GM21367 (cell line): Measurements from ENCODE around the gene GPR108.

Experiments used
- ATAC-seq: cut with Tn5 transposase; IDR thresholded peaks from one replicate; pipeline ENCODE4 v1.9.1; 2021; ENCODE audit not compliant: unreplicated experiment

The GPR108 gene

DNA sequence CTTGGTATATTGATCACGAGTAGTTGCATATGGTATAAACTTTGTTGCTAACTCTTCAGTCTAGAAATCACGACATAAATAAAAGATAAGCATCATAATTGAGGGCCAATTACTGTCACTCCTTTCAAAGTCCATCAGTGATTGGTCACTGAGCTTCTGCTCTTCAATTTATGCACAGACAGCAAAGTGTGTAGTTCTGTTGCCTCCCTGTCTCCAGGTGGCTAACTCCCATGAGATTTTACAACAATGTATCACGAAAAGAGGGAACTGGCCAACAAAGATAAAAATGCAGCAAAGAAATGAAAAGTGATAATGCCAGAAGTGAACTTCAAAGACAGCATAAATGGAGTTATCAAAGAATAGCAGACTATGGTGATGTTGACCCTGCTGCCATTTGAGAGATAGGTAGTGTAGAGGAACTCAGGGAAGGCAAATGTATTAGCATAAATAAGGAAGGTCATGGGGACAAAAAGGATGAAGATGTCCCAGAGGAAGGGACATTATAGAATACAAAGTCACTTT is 54.7 kb downstream of the GPR108 start:
- no peak for ATAC-seq

DNA sequence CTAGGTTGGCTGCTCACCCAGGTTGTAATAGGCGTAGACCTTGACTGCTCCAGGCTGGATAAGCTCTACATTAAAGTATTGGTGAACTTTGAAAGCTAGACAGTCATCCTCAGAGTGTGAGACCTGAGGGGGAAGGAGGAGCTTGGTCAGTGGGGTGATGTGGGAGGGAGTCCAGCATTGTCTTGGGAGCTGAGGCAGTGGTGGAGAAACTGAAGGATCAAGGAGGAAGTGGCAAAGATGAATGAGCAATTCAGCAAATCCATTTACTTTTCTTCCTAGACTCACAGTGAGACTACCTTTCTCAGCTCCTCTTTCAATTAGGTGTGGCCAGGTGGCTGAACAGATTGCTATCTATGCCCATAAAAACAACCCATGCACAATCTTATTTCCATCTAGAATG is 57.2 kb downstream of the GPR108 start:
- no peak for ATAC-seq
